ENCODE results near the gene APOO. TPM values are rescaled to one million over a fixed set of nuclear protein-coding genes. Genes with fewer than 3 reads are reported as not detected.

APOO gene
- total and polyA plus RNA-seq, 4 donors: 5.4 to 18.0 (median 8.8) TPM

DNA sequence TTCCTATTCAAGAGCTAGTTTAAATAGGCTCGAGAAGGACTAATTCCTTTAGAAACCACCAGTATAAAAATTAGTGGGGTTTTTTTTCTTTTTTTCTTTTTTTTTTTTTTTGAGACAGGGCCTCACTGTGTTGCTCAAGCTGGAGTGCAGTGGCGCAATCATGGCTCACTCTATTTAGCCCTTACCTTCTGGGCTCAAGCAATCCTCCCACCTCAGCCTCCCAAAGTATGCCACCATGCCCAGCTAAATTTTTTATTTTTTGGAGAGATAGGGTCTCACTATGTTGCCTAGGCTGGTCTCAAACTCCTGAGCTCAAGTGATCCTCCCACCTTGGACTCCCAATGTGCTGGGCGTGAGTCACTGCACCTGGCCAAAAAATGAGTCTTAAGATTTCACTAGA lies 52.8 kb downstream of the APOO start:
- Histone ChIP-seq H3K9ac (ENCODE audit: low read depth in 1 of 2, low read length in 2 of 2) (no peak overlapping the region), H3K9me3 (ENCODE audit: control insufficient read depth in 4 of 4, low read length in 3 of 4) (no peaks in the 10 kb centered on the region), H3K4me1 (ENCODE audit: control insufficient read depth in 4 of 4, insufficient read depth in 4 of 4, low read length in 3 of 4) (no peaks in the 10 kb centered on the region), H3K36me3 (ENCODE audit: control insufficient read depth in 4 of 4, insufficient read depth in 3 of 4, low read depth in 1 of 4, low read length in 3 of 4) (no peaks in the 10 kb centered on the region), H3K27me3 (ENCODE audit: control insufficient read depth in 4 of 4, insufficient read depth in 4 of 4, low read length in 3 of 4) (no peaks in the 10 kb centered on the region), H3K4me3 (ENCODE audit: low read depth in 1 of 3, low read length in 3 of 3) (no peak overlapping the region), H3K27ac (ENCODE audit: low read depth in 1 of 2, low read length in 2 of 2) (no peak overlapping the region)
- DNase-seq (ENCODE audit: low spot score): no peak
- no peak for TF ChIP-seq HNF4A (conservative IDR thresholded peaks at IDR 0.05)
- TF ChIP-seq, protein P1, sequence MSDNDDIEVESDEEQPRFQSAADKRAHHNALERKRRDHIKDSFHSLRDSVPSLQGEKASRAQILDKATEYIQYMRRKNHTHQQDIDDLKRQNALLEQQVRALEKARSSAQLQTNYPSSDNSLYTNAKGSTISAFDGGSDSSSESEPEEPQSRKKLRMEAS (IDR thresholded peaks at IDR 0.05): no peak
- TF ChIP-seq RAD21 (IDR thresholded peaks at IDR 0.05): no peak
- TF ChIP-seq FOXA2 (IDR thresholded peaks at IDR 0.05): no peak
- no peak for TF ChIP-seq TAF1 (conservative IDR thresholded peaks at IDR 0.05)
- TF ChIP-seq, protein P2, sequence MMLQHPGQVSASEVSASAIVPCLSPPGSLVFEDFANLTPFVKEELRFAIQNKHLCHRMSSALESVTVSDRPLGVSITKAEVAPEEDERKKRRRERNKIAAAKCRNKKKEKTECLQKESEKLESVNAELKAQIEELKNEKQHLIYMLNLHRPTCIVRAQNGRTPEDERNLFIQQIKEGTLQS (IDR thresholded peaks at IDR 0.05): no peak
- TF ChIP-seq, protein P3, sequence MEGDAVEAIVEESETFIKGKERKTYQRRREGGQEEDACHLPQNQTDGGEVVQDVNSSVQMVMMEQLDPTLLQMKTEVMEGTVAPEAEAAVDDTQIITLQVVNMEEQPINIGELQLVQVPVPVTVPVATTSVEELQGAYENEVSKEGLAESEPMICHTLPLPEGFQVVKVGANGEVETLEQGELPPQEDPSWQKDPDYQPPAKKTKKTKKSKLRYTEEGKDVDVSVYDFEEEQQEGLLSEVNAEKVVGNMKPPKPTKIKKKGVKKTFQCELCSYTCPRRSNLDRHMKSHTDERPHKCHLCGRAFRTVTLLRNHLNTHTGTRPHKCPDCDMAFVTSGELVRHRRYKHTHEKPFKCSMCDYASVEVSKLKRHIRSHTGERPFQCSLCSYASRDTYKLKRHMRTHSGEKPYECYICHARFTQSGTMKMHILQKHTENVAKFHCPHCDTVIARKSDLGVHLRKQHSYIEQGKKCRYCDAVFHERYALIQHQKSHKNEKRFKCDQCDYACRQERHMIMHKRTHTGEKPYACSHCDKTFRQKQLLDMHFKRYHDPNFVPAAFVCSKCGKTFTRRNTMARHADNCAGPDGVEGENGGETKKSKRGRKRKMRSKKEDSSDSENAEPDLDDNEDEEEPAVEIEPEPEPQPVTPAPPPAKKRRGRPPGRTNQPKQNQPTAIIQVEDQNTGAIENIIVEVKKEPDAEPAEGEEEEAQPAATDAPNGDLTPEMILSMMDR (IDR thresholded peaks at IDR 0.05; ENCODE audit: low read depth, low read length, missing input control): no peak
- TF ChIP-seq FOXA1 (IDR thresholded peaks at IDR 0.05): no peak
- no peak for TF ChIP-seq JUND (IDR thresholded peaks at IDR 0.05)
- no peak for TF ChIP-seq REST (IDR thresholded peaks at IDR 0.05)
- WGBS: 94% methylated on average over 3 of the region's 3 CpGs

- H3K4me1 ChIP-seq (ENCODE audit: control insufficient read depth in 4 of 4, insufficient read depth in 4 of 4, low read length in 3 of 4): no peaks in the 10 kb centered on the region
Observed at GRCh38 chrX:23854122-23854521, 53.6 kb downstream of the APOO start.

More at GRCh38 chrX:23854122-23854521, 53.6 kb downstream of the APOO start:
- WGBS: 92% methylated on average over 4 of the region's 4 CpGs
- TF ChIP-seq FOXA1 (IDR thresholded peaks at IDR 0.05) (no peak), RXRA (IDR thresholded peaks at IDR 0.05) (no peak), SP1 (IDR thresholded peaks at IDR 0.05) (no peak), REST (IDR thresholded peaks at IDR 0.05) (no peak), EGR1 (IDR thresholded peaks at IDR 0.05; ENCODE audit: low read depth in 2 of 2) (no peak), YY1 (IDR thresholded peaks at IDR 0.05) (no peak)
- TF ChIP-seq, protein P2 (IDR thresholded peaks at IDR 0.05): no peak
- H3K27ac ChIP-seq (ENCODE audit: low read depth in 1 of 2, low read length in 2 of 2): no peak overlapping the region
- no peak overlapping the region for H3K9ac ChIP-seq (ENCODE audit: low read depth in 1 of 2, low read length in 2 of 2)
- H3K36me3 ChIP-seq (ENCODE audit: control insufficient read depth in 4 of 4, insufficient read depth in 3 of 4, low read depth in 1 of 4, low read length in 3 of 4): no peaks in the 10 kb centered on the region
- H3K27me3 ChIP-seq (ENCODE audit: control insufficient read depth in 4 of 4, insufficient read depth in 4 of 4, low read length in 3 of 4): no peaks in the 10 kb centered on the region
- H3K9me3 ChIP-seq (ENCODE audit: control insufficient read depth in 4 of 4, low read length in 3 of 4): no peaks in the 10 kb centered on the region
- no peak overlapping the region for H3K4me3 ChIP-seq (ENCODE audit: low read depth in 1 of 3, low read length in 3 of 3)
- no peak for DNase-seq (ENCODE audit: low spot score)
